Measurements from ENCODE around the gene GAL3ST3. TPM values are rescaled to one million over a fixed set of nuclear protein-coding genes. Genes with fewer than 3 reads are reported as not detected.
"Not testable (repeated sequence)": the region's sequence is repeated elsewhere in the genome, so short reads cannot be mapped to it uniquely, and the experiment has no call there.

The GAL3ST3 gene
- 2.1 and 2.3 TPM in 2 replicates for total RNA-seq

GRCh38 chr11:66048547-66049323 is at the start of gene GAL3ST3:
GAL3ST3 (minus strand) TSS chr11:66049161; CDS start chr11:66045415, 3,746 bp downstream.
- H3K4me3 ChIP-seq (ENCODE audit: low read depth, low read length) = no peak within 1 kb of the TSS
- no peak for DNase-seq (ENCODE audit: low read depth)
- no peak for TF ChIP-seq CTCF (conservative IDR thresholded peaks at IDR 0.05; ENCODE audit: low read depth, low read length)

- not testable (repeated sequence) for H3K4me3 ChIP-seq (ENCODE audit: low read depth, low read length); DNase-seq (ENCODE audit: low read depth)
Observed at GRCh38 chr11:66092125-66092524, 43.2 kb upstream of the GAL3ST3 start.

- TF ChIP-seq CTCF (conservative IDR thresholded peaks at IDR 0.05; ENCODE audit: low read depth, low read length) = no peak
- DNase-seq (ENCODE audit: low read depth) = no peak
- no peak overlapping the region for H3K4me3 ChIP-seq (ENCODE audit: low read depth, low read length)
Observed at GRCh38 chr11:66090288-66090687, 41.3 kb upstream of the GAL3ST3 start.

GRCh38 chr11:66089067-66089466 is 40.1 kb upstream of the GAL3ST3 start:
- no peak for TF ChIP-seq CTCF (conservative IDR thresholded peaks at IDR 0.05; ENCODE audit: low read depth, low read length)
- no peak for DNase-seq (ENCODE audit: low read depth)
- H3K4me3 ChIP-seq (ENCODE audit: low read depth, low read length) = no peak overlapping the region

- TF ChIP-seq CTCF (conservative IDR thresholded peaks at IDR 0.05; ENCODE audit: low read depth, low read length) = no peak
- DNase-seq (ENCODE audit: low read depth) = no peak
- H3K4me3 ChIP-seq (ENCODE audit: low read depth, low read length) = no peak overlapping the region
Observed at GRCh38 chr11:66087148-66087908, 38.4 kb upstream of the GAL3ST3 start.

- TF ChIP-seq CTCF (conservative IDR thresholded peaks at IDR 0.05; ENCODE audit: low read depth, low read length) = no peak
- no peak overlapping the region for H3K4me3 ChIP-seq (ENCODE audit: low read depth, low read length)
- no peak for DNase-seq (ENCODE audit: low read depth)
Observed at GRCh38 chr11:66084821-66085475, 36.0 kb upstream of the GAL3ST3 start.

- TF ChIP-seq CTCF (conservative IDR thresholded peaks at IDR 0.05; ENCODE audit: low read depth, low read length) = no peak
- no peak overlapping the region for H3K4me3 ChIP-seq (ENCODE audit: low read depth, low read length)
- no peak for DNase-seq (ENCODE audit: low read depth)
Observed at GRCh38 chr11:66083767-66084166, 34.8 kb upstream of the GAL3ST3 start.
